Suprapubic skin (tissue), 4 donors: ENCODE data around the gene OSBPL8.

Source experiments
- CTCF ChIP-seq, 2 donors: fragments of 200-600 bp in 1 of 2; fragments of 450-650 bp in 1 of 2; sonication (generic) in 1 of 2; IDR thresholded peaks; one replicate each; pipeline ENCODE4 v1.5.1; 2016 to 2019; ENCODE audit warnings: antibody characterized with exemption in 2 of 2, mild to moderate bottlenecking in 1 of 2, moderate library complexity in 1 of 2
- POLR2A ChIP-seq, 2 donors: fragments of 450-650 bp; IDR thresholded peaks; one replicate each; pipeline ENCODE4 v1.6.1; 2017; ENCODE audit warnings: antibody characterized with exemption in 2 of 2, mild to moderate bottlenecking in 2 of 2, moderate library complexity in 2 of 2
- POLR2AphosphoS5 ChIP-seq, 3 donors: sonication (generic); formaldehyde crosslinking; IDR thresholded peaks; one replicate each; pipeline ENCODE4 v1.6.1; 2017; ENCODE audit warnings: antibody characterized with exemption in 3 of 3

GRCh38 chr12:76400136-76400535, 159.4 kb downstream of the OSBPL8 start:
- TF ChIP-seq POLR2AphosphoS5 (IDR thresholded peaks at IDR 0.05) = no peak
- no peak for TF ChIP-seq CTCF (IDR thresholded peaks at IDR 0.05)
- TF ChIP-seq POLR2A (IDR thresholded peaks at IDR 0.05) = no peak
